GM21786 (cell line): ENCODE measurements around the gene P3H3.
A peak's percentile ranks its signal among the peaks of the same experiment; 100 is the strongest.

ENCODE experiments used
- ATAC-seq: cut with Tn5 transposase; IDR thresholded peaks from one replicate; pipeline ENCODE4 v1.9.1; 2021; ENCODE audit not compliant: unreplicated experiment

The P3H3 gene

GRCh38 chr12:6826125-6826733 is 2.0 kb upstream of the P3H3 start:
- no peak for ATAC-seq

- ATAC-seq: no peak
Observed at GRCh38 chr12:6826734-6827436, 1.3 kb upstream of the P3H3 start.

- ATAC-seq: no peak
Observed at GRCh38 chr12:6827437-6827911, 733 bp upstream of the P3H3 start.

- ATAC-seq: no peak
Observed at GRCh38 chr12:6828781-6829535, 751 bp downstream of the P3H3 start.

GRCh38 chr12:6829536-6830220 is 1.5 kb downstream of the P3H3 start:
- ATAC-seq: no peak

GRCh38 chr12:6830286-6830890 is 2.2 kb downstream of the P3H3 start:
- no peak for ATAC-seq

GRCh38 chr12:6830999-6831398 is 2.8 kb downstream of the P3H3 start:
- no peak for ATAC-seq

- no peak for ATAC-seq
Observed at GRCh38 chr12:6831450-6831995, 3.3 kb downstream of the P3H3 start.

- ATAC-seq: no peak
Observed at GRCh38 chr12:6832125-6832524, 3.9 kb downstream of the P3H3 start.

- no peak for ATAC-seq
Observed at GRCh38 chr12:6833189-6833890, 5.1 kb downstream of the P3H3 start.

- no peak for ATAC-seq
Observed at GRCh38 chr12:6834254-6834653, 6.0 kb downstream of the P3H3 start.

- no peak for ATAC-seq
Observed at GRCh38 chr12:6834873-6835272, 6.7 kb downstream of the P3H3 start.

GRCh38 chr12:6836851-6837250 is 8.6 kb downstream of the P3H3 start:
- no peak for ATAC-seq

GRCh38 chr12:6837370-6838060 is 9.3 kb downstream of the P3H3 start:
- no peak for ATAC-seq

GRCh38 chr12:6838854-6839253 is 10.6 kb downstream of the P3H3 start:
- ATAC-seq: no peak

GRCh38 chr12:6839482-6840201 is 11.4 kb downstream of the P3H3 start:
- peak; percentile 70 for ATAC-seq

GRCh38 chr12:6840330-6840729 is 12.1 kb downstream of the P3H3 start:
- ATAC-seq: no peak

- ATAC-seq: no peak
Observed at GRCh38 chr12:6840761-6841515, 12.7 kb downstream of the P3H3 start, which contains the start of gene GNB3. Gene GNB3, plus strand, starts transcription at chr12:6840925. Its CDS starts 363 bp downstream, at chr12:6841288.
